Keratinocyte (primary cell): ENCODE measurements around the gene UTF1.

Experiments used
- EZH2 ChIP-seq: IDR thresholded peaks from one replicate; pipeline ENCODE4 v1.6.1; 2012; ENCODE audit warnings: inconsistent platforms, mild to moderate bottlenecking, low read length, moderate library complexity
- TF ChIP-seq, protein P1 (sequence below), 3 experiments: IDR thresholded peaks in 1 of 3; conservative IDR thresholded peaks in 1 of 3; optimal IDR thresholded peaks in 1 of 3; 2 replicates in 2 of 3; 3 replicates in 1 of 3; pipeline versions ENCODE3 to v1.5.1; 2011; ENCODE audit warnings: low read length in 3 of 3, mild to moderate bottlenecking in 3 of 3, moderate library complexity in 2 of 3, control low read depth in 1 of 3, inconsistent platforms in 1 of 3; ENCODE audit not compliant: insufficient read depth in 2 of 3; ENCODE audit errors: extremely low read depth in 1 of 3

DNA sequence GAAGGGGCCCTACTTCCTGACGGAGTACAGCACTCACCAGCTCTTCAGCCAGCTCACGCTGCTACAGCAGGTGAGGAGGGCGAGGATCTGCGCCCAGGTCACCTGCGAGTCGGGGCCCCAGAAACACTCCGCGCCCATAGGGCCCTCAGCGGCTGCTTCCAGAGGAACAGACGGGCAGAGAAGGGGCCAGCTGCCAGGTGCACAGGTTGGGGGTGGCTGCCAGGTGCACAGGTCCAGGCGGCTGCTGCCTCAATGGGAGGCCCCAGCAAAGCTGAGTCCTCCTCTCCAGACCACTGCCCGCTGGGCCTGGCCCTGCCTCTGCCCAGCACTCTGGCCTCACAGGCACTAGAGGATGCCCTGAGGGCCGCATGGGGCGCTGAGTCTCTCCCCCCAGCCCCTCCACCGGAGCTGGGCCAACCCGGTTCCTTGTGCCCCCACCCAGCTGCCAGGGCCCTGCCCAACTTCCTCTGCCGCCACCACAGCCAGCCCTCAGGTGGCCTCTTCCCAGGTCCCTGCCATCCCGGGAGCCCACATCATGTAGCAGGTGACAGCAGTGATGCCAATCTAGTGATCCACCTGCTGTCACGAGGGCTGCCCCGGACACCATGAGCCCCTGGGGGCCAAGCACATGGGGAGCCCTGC, 17.0 kb upstream of the UTF1 start:
- TF ChIP-seq, protein P1, sequence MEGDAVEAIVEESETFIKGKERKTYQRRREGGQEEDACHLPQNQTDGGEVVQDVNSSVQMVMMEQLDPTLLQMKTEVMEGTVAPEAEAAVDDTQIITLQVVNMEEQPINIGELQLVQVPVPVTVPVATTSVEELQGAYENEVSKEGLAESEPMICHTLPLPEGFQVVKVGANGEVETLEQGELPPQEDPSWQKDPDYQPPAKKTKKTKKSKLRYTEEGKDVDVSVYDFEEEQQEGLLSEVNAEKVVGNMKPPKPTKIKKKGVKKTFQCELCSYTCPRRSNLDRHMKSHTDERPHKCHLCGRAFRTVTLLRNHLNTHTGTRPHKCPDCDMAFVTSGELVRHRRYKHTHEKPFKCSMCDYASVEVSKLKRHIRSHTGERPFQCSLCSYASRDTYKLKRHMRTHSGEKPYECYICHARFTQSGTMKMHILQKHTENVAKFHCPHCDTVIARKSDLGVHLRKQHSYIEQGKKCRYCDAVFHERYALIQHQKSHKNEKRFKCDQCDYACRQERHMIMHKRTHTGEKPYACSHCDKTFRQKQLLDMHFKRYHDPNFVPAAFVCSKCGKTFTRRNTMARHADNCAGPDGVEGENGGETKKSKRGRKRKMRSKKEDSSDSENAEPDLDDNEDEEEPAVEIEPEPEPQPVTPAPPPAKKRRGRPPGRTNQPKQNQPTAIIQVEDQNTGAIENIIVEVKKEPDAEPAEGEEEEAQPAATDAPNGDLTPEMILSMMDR (optimal IDR thresholded peaks at IDR 0.05 in 1 of 3, IDR thresholded peaks at IDR 0.05 in 1 of 3, conservative IDR thresholded peaks at IDR 0.05 in 1 of 3; ENCODE audit: extremely low read depth in 1 of 3, insufficient read depth in 2 of 3, low read length in 3 of 3) = no peak
- TF ChIP-seq EZH2 = no peak
